ENCODE measurements around the gene EPB41. TPM values are rescaled to one million over a fixed set of nuclear protein-coding genes. Genes with fewer than 3 reads are reported as not detected.

Gene EPB41
- total and polyA plus RNA-seq, 2 of the 8 experiments (the other 6 are each of a cell fraction or from before 2014, with no cell fraction given) = 36.7 to 109 TPM

- Histone ChIP-seq H3K79me2 (ENCODE audit: control insufficient read depth in 1 of 2, insufficient read depth in 2 of 2, low read length in 2 of 2) (peaks cover 0 to 51% of the 10 kb centered on the region in 2 experiments; a peak in 3 of 4 replicates), H4K8ac (ENCODE audit: extremely low read depth, insufficient read depth, low read length) (no peak overlapping the region), H3K23ac (ENCODE audit: insufficient read length) (no peak overlapping the region), H3K4ac (replicated peaks; ENCODE audit: insufficient read length, low read depth, low read length) (no peak overlapping the region), H4K20me1 (replicated peaks in 1 of 2; ENCODE audit: control insufficient read depth in 1 of 2, insufficient read depth in 2 of 2, low read length in 2 of 2) (peaks cover 1 to 2% of the 10 kb centered on the region in 2 experiments), H3K4me2 (ENCODE audit: insufficient read depth in 1 of 2, low read depth in 2 of 2, low read length in 2 of 2) (peak overlapping the region; percentile 15 to 18; a peak in 2 of 4 replicates), H2BK5ac (ENCODE audit: low read depth, low read length) (no peak overlapping the region), H3K56ac (replicated peaks; ENCODE audit: insufficient read length, low read depth, low read length) (no peak overlapping the region), H3K14ac (ENCODE audit: insufficient read length) (no peak overlapping the region), H2BK120ac (replicated peaks; ENCODE audit: low read depth, low read length) (no peak overlapping the region), H2BK20ac (ENCODE audit: low read length) (no peak overlapping the region), H3K9me3 (ENCODE audit: insufficient read depth in 2 of 2, low read depth in 1 of 2, low read length in 1 of 2) (no peaks in the 10 kb centered on the region), H3K79me1 (ENCODE audit: low read depth, low read length) (no peaks in the 10 kb centered on the region; the same call in none of the 2 replicates), H2AK5ac (ENCODE audit: low read depth, low read length) (no peak overlapping the region), H3K9ac (replicated peaks in 1 of 4; ENCODE audit: extremely low read depth in 1 of 4, low read depth in 3 of 4, low read length in 3 of 4) (no peak overlapping the region), H3K4me3 (ENCODE audit: extremely low read depth in 1 of 4, insufficient read depth in 2 of 4, low read depth in 3 of 4, low read length in 4 of 4) (no peak overlapping the region), H4K91ac (replicated peaks; ENCODE audit: insufficient read length, low read length) (no peak overlapping the region), H2AFZ (ENCODE audit: low read length) (no peak overlapping the region), H3K27ac (ENCODE audit: low read depth, low read length) (no peak overlapping the region), H3K18ac (ENCODE audit: extremely low read depth, low read length) (no peak overlapping the region), H2BK12ac (ENCODE audit: low read depth, low read length) (no peak overlapping the region), H2BK15ac (ENCODE audit: low read length) (no peak overlapping the region), H3K4me1 (replicated peaks in 1 of 4; ENCODE audit: control insufficient read depth in 3 of 4, insufficient read depth in 4 of 4, low read length in 3 of 4) (peaks cover 2 to 6% (median 5%) of the 10 kb centered on the region in 4 experiments; a peak in 5 of 7 replicates), H3K27me3 (replicated peaks in 1 of 4; ENCODE audit: control insufficient read depth in 3 of 4, extremely low read depth in 1 of 4, insufficient read depth in 3 of 4, low read length in 3 of 4) (no peaks in the 10 kb centered on the region), H3K36me3 (ENCODE audit: control insufficient read depth in 2 of 4, insufficient read depth in 4 of 4, low read length in 3 of 4) (no peaks in the 10 kb centered on the region), H4K5ac (ENCODE audit: insufficient read length, low read depth, low read length) (no peak overlapping the region), H3K23me2 (ENCODE audit: low read depth, low read length) (peaks cover 2% of the 10 kb centered on the region; the same call in 1 of the 2 replicates)
- FAIRE-seq = no peak
- ChIA-PET CTCF (ENCODE audit: partially characterized antibody) (no interaction called here), POLR2A (ENCODE audit: partially characterized antibody) (interaction anchor here (1.4 kb wide), 1 partner anchor 41 kb away, joined by 4 read pairs; the partner anchor contains the start of gene EPB41)
- DNase-seq (ENCODE audit: low read depth in 1 of 2, low spot score in 2 of 2) = no peak
- TF ChIP-seq ASH2L (IDR thresholded peaks at IDR 0.05; ENCODE audit: low read length) (no peak), ATF2 (IDR thresholded peaks at IDR 0.05; ENCODE audit: low read length) (no peak), BCL11A (IDR thresholded peaks at IDR 0.05; ENCODE audit: low read depth in 2 of 2, low read length in 2 of 2) (no peak), BRCA1 (IDR thresholded peaks at IDR 0.05; ENCODE audit: low read depth, low read length) (no peak), POLR2AphosphoS5 (IDR thresholded peaks at IDR 0.05; ENCODE audit: low read depth, low read length) (no peak), TCF12 (IDR thresholded peaks at IDR 0.05; ENCODE audit: low read depth, low read length) (peak; percentile 77; the same call in 1 of the 2 replicates)
- TF ChIP-seq, protein P1, sequence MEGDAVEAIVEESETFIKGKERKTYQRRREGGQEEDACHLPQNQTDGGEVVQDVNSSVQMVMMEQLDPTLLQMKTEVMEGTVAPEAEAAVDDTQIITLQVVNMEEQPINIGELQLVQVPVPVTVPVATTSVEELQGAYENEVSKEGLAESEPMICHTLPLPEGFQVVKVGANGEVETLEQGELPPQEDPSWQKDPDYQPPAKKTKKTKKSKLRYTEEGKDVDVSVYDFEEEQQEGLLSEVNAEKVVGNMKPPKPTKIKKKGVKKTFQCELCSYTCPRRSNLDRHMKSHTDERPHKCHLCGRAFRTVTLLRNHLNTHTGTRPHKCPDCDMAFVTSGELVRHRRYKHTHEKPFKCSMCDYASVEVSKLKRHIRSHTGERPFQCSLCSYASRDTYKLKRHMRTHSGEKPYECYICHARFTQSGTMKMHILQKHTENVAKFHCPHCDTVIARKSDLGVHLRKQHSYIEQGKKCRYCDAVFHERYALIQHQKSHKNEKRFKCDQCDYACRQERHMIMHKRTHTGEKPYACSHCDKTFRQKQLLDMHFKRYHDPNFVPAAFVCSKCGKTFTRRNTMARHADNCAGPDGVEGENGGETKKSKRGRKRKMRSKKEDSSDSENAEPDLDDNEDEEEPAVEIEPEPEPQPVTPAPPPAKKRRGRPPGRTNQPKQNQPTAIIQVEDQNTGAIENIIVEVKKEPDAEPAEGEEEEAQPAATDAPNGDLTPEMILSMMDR (IDR thresholded peaks at IDR 0.05; ENCODE audit: control extremely low read depth in 1 of 3, insufficient read depth in 1 of 3, low read depth in 1 of 3, low read length in 3 of 3) = no peak
- 70% methylated on average over 2 of the region's 2 CpGs; no CpG with 5 or more reads in 1 of the 2 experiments for WGBS, 2 experiments (ENCODE audit: extremely low coverage in 1 of 2, insufficient coverage in 1 of 2, insufficient read length in 1 of 2, insufficient replicate concordance in 2 of 2, low coverage in 1 of 2, low lambda C conversion rate in 2 of 2, missing lambda C conversion rate in 1 of 2)
Measured at GRCh38 chr1:28956038-28956464, 41.7 kb downstream of the EPB41 start.
